Gastroesophageal sphincter (tissue), 3 donors: ENCODE measurements around the gene CEP112.

Source experiments
- CTCF ChIP-seq, 4 experiments: fragments of 200-600 bp in 2 of 4; fragments of 450-650 bp in 2 of 4; sonication (generic) in 1 of 4; IDR thresholded peaks; one replicate each; pipeline ENCODE4 v1.5.1; 2017 to 2019; ENCODE audit warnings: antibody characterized with exemption in 4 of 4, mild to moderate bottlenecking in 2 of 4, moderate library complexity in 2 of 4
- EP300 ChIP-seq: sonication (generic); formaldehyde crosslinking; IDR thresholded peaks from one replicate; pipeline ENCODE4 v1.6.1; 2017; ENCODE audit warnings: antibody characterized with exemption, mild to moderate bottlenecking
- POLR2A ChIP-seq, 2 donors: fragments of 450-650 bp; IDR thresholded peaks; one replicate each; pipeline ENCODE4 v1.6.1; 2017; ENCODE audit warnings: antibody characterized with exemption in 2 of 2, mild to moderate bottlenecking in 2 of 2, moderate library complexity in 1 of 2
- POLR2AphosphoS5 ChIP-seq: sonication (generic); formaldehyde crosslinking; IDR thresholded peaks from one replicate; pipeline ENCODE4 v1.6.1; 2017; ENCODE audit warnings: antibody characterized with exemption

GRCh38 chr17:65918916-65919315 lies 273.0 kb downstream of the CEP112 start:
- TF ChIP-seq CTCF (IDR thresholded peaks at IDR 0.05) (peak in 2 of 4 experiments; percentile 8 to 31), EP300 (no peak), POLR2A (IDR thresholded peaks at IDR 0.05) (no peak), POLR2AphosphoS5 (no peak)
